HG03060 (cell line): ENCODE measurements around the gene PTPRN.
"Not testable (repeated sequence)": the region's sequence is repeated elsewhere in the genome, so short reads cannot be mapped to it uniquely, and the experiment has no call there.

ENCODE experiments used
- ATAC-seq: cut with Tn5 transposase; IDR thresholded peaks from one replicate; pipeline ENCODE4 v1.9.1; 2021; ENCODE audit warnings: low read depth, moderate number of reproducible peaks; ENCODE audit not compliant: unreplicated experiment

The PTPRN gene

DNA sequence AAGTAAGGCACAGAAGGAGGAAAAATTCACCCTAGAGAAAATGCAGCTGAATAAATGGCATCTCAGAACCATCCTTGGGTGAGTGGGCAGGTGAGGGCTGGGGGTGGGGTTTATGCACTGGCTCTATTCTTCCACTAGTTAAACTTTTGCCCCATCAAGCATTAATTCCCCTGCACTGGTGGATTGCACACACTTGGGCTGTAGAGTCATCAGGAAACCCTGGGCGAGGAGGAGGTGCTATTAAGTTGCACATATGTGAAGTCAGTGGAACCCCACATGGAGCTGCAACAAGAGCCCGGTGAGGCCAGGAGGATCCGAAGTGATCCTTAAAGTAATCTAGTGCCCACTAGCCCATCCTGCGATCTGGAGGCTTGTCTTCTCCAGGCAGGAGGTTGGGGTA, 36.8 kb downstream of the PTPRN start:
- no peak for ATAC-seq

DNA sequence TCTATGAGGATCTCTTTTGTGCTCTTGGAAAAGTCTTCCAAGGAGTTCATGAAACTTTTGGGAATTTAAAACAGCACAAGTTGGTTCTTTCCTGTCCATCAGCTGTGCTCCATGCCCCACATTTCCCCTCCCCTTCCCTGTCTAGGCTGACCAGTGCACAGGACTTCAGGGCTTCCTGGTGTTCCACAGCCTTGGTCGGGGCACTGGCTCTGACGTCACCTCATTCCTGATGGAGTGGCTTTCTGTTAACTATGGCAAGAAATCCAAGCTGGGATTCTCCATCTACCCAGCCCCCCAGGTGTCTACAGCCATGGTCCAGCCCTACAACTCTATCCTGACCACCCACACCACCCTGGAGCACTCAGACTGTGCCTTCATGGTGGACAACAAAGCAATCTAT, 38.2 kb downstream of the PTPRN start:
- no peak for ATAC-seq

DNA sequence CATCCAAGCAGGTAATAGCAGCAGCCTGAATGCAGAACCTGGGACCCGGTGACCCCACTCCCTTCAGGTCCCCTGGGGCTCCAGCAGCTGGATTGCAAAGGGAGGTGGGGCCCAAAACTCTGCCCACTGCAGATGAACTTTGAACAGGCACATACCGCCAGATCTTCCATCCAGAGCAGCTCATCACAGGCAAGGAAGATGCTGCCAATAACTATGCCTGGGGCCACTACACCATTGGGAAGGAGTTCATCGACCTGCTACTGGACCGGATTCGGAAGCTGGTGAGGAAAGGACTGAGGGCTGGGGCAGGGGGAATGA, 39.2 kb downstream of the PTPRN start:
- ATAC-seq, result no peak

DNA sequence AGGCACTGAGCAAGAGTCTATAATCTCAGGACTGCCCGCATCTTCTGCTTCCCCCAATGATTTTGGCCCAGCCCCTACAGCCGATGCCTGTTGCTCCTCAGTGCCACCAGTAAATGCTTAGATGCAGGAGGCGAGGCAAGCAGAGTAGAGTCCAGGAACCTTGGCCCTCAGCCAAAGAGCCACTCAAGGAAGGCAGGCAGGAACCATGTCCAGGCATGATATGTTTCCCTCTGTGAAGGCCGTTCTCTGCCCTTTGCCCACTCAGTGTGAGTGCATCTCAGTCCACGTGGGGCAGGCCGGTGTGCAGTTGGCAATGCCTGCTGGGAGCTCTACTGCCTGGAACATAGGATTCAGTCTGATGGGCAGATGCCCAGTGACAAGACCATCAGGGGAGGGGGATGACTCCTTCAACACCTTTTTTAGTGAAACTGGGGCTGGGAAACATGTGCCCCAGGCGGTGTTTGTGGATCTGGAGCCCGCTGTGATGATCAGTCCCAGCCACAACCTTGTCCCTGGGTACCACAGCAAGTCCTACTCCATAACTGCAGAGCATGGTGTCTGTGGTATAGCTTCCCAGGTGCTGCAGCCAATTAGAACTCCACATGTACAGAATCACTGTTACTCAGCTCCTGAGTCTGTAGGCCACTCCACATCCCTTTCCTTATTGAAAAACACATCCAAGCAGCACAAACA, 39.7 kb downstream of the PTPRN start:
- no peak for ATAC-seq

DNA sequence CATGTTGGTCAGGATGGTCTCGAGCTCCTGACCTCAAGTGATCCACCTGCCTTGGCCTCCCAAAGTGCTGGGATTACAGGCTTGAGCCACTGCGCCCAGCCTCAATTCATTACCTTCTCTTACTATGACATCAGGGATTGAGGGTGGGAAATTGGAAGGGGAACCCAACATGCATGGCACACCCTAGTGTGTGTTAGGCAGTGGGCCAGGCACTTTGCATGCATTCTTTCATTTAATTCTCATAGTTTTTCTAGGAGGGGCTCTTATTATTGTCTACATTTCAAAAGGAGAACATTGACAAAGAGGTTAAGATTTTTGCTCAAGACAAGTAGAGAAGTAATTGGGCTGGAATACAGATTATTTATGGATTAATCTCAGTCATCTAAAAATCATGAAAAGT, 40.9 kb downstream of the PTPRN start:
- no peak for ATAC-seq

DNA sequence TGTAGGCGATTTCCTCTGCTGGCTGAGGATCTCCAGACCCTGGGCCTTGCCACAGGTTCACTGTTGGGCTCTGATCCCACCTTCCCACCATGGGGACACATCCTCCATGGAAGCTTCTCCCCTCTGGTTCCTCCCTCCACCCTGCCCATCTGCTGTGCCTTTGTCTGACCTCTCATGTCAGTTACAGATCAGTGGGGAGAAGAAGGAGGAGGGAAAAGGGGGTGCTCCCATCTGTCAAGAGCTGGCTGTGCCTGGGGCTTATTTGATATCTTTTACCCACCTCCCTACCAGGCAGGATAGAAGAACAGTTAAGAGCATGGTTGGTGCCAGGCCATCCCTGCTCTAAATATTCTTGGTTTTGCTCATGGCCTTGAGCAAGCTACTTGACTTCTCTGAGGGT, 42.3 kb downstream of the PTPRN start:
- ATAC-seq, result no peak

DNA sequence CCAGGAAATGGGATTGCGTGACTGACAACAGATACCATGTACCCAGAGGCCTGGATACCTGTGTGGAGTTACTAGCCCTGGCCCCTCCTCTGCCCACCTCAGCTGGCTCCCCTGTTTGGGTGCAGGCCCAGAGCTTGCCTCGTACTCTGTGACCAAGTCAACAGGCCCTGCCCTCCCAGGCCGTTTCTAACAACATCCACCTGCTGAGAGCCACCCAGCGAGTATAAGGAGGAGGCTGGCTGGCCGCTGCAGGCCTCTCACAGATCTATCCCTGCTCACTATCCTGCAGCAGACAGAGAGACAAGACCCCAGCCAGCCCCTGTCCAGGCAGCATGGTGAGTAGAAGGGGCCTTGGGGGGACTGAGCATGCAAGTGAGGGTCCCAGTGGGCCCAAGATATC, 43.0 kb downstream of the PTPRN start:
- ATAC-seq, result no peak

DNA sequence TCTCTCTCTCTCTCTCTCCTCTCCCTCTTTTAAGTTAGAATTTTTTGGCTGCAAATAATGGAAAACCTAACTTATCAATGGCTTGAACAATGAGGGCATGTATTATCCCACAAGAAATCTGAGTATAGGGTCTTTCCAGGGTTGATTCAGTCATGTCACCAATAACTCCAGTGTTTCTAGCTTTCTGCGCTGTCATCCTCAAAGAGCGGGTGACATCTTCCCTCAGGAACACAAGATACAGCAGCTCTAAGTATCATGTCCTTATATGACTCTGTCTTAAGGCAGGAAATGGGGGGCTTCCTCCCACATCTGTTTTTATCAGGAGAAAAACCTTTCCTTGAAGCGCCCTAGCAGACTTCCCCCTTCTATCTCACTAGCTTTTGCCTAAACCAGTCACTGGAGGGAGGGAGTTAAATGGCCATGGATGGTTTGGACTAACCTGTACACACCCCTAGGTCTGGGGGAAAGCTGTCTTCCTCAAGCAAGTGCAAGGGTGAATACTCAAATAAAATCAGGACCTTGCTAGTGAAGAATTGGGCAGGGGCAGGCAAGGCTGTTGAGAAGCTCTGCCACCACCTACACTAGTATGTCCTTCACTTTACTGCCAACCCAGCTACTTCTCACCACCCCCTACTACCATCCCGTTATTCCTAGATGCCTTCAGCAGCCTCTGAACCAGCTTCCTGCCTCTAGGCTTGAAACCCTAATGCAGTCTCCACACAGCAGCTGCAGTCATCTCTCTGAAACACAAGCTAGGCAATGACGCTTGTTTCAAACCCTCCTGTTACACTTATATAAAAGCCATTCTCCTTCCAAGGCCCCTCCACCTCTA, 48.0 kb downstream of the PTPRN start:
- no peak for ATAC-seq

DNA sequence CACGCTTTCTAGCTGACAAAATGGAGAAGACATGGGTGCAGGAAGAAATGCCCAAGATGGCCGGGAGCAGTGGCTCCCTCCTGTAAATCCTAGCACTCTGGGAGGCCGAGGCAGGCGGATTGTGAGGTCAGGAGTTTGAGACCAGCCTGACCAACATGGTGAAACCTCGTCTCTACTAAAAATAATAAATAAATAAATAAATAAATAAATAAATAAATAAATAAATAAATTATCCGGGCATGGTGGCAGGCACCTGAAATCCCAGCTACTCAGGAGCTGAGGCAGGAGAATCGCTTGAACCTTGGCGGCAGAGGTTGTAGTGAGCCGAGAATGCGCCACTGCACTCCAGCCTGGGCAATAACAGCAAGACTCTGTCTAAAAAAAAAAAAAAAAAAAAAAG, 50.3 kb downstream of the PTPRN start:
- not testable (repeated sequence) for ATAC-seq

DNA sequence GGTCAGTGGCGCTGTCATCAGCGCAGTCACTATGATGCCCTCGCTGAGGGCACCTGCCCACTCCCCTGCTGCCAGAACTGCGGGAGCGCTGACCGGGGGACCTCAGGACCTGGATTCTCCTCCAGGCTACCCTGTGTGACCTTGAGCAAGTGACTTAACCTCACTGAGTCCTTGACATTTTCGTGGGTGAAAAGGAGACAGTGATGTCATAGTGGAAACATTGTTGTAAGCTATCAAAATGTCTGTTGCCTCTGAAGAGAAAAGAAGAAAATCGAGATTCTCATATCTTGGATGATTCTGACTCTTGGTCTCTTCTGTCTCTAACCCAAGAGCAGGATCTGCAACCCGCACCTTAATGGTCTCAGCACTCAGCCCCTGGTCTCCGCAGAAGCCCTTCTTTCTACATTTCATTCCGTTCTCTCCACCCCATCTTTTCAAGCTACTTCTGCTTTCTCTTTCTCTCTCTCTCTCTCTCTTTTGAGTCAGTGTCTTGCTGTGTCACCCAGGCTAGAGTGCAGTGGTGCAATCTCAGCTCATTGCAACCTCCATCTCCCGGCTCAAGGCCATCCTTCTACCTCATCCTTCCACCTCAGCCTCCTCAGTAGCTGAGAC, 54.5 kb downstream of the PTPRN start:
- ATAC-seq, result peak; percentile 30

DNA sequence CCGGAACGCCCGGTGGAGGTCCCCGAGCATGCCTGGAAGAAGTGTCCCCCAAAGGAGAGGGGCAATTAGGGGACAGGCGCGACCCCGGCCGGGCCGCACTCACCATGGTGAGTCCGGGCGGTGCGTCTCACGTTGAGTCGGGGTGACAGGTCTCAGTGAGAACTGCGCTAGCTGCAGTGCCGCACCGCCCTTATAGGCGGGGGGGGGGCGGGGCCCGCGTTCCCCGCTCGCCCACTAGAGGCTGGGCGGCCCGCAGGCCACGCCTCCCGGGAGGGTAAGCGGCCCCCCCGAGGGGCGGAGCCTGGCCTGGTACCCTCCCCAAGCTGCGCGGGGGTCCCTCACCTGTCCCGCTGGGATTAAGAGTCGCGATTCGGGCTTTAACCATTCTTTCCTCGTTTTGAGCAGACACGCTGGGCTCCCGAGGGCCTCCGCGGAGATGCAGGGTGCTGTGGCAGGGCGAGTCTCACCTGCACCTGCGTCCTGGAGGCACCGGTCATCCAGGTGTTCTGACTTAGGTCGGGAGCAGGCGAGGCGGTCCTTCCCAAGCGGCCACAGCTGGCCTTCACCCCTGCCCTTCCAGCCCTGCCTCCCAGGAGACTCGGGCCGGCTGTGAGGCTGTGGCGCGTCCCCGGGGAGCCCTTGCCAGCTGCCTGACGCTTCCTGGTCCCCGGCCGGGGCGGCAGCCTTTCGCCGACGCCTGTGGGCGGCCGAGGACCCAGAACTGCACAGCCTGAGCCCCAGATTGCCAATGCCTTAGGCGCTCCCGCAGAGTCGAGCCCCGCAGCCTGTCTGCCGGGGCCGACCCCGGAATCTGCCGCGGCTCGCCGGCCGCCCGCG, 55.2 kb downstream of the PTPRN start, which contains the start of gene TUBA4A:
TUBA4A (minus strand) TSS at position 166 of the 837 bp plus-strand sequence; CDS start at position 106, 60 bp downstream.
- ATAC-seq, result peak; percentile 22

DNA sequence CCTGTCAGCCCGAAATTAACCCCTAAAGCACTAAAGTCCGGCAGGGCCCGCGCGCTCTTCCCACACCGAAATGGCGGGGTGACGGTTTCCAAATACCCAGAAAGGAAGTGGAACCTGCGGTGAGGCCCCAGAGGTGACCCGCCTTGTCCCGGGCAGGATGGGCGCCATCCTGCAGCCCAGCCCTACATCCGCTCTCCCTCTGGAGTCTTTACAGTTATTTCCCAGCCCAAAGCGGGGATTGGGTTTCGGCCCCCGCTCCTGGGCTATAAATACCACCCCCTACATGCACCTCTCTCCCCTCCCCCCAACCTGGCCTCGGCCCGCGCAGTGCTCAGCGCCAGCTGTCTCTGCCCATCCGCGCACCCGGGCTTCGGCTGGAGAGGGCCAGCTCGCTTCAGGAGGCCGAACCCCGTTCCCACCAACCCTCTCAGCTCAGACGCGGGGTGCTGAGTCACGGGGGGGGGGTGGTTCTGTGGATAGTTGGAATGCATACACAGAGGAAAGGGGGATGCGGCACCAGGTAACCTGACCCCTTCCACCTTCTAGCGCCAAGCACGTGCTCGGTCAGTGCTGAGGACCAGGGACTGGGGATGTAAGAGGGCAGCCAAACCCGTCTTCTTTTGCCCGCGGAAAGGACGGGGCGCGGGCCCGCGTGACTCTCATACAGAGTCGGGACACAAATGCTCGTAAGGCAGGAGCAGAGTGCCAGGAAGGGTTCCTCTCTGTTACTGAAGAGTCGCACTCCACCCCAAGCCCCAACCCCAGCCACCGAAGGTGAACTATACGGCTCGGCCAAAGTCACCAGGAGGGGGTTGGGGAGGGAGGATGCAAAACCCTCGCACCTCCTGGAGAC, 56.1 kb downstream of the PTPRN start, which contains the start of gene TUBA4B:
TUBA4B (plus strand) TSS at position 344 of the 853 bp plus-strand sequence; CDS start at position 509, 165 bp downstream.
- ATAC-seq, result no peak

DNA sequence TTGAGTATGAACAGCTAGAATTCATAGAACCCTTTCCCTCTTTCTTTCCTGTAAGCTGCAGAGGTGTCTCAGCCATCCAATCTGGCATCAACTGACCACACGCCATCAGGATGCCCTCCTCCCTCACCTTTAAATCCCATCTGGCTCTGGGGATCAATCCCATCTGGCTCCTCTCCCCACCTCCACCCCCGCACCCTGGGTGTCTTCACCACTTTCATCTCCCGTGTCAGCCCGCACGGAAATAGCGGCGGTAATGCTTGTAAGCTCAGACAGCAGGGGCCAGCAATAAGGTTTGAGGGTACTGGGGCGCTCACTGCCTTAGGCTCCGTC, 56.7 kb downstream of the PTPRN start:
- ATAC-seq, result no peak

DNA sequence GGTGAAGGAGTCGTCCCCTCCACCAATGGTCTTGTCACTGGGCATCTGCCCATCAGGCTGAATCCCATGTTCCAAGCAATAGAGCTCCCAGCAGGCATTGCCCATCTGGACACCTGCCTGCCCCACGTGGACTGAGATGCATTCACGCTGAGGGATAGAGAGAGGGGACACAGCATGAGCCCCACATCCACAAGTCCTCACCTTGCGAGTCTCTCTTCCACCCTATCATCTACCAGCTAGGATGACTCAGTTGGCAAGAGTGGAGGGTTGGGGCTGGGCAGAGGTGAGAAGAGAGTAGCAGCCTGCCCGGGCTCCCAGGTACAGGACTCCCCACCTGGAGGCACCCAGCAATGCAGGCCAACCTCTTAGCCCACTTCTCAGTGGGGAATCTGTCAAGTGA, 57.1 kb downstream of the PTPRN start:
- ATAC-seq, result no peak

DNA sequence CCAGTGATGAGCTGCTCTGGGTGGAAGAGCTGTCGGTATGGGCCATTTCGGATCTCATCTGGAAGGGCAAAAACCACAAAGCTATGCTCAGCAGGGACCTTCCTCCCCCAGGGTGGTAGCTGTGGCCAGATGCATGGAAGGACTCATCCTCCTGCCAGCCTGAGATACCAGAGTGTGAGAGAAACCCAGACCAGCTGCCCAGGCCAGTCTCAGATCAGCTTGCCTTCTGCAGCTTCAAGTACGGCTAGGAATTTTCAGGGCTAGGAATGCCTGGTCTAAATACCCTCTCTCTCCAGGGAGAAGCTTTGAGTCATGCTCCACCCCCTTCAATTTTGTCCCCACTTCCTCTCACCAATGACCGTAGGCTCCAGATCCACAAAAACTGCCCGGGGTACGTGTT, 57.5 kb downstream of the PTPRN start:
- ATAC-seq, result no peak

DNA sequence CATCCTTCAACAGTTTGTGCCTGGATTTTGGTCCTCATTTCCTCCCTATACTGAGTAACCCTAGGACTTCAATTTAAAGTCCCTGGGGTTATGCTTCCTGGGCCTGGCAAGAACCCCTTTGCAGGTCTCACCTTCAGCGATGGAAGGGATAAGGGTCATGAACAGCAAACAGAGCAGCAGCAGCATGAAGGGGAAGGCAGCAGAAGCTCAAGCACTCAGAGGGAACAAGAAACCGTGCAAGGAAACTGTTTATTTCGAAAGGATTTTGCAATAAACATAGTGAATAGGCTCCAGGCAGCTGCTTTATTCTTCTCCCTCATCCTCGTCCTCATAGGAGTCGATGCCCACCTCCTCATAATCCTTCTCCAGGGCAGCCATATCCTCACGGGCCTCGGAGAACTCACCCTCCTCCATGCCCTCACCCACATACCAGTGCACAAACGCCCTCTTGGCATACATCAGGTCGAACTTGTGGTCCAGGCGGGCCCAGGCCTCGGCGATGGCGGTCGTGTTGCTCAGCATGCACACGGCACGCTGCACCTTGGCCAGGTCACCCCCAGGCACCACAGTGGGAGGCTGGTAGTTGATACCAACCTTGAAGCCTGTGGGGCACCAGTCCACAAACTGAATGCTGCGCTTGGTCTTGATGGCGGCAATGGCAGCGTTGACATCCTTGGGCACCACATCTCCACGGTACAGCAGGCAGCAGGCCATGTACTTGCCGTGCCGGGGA, 59.0 kb downstream of the PTPRN start:
- ATAC-seq, result no peak

DNA sequence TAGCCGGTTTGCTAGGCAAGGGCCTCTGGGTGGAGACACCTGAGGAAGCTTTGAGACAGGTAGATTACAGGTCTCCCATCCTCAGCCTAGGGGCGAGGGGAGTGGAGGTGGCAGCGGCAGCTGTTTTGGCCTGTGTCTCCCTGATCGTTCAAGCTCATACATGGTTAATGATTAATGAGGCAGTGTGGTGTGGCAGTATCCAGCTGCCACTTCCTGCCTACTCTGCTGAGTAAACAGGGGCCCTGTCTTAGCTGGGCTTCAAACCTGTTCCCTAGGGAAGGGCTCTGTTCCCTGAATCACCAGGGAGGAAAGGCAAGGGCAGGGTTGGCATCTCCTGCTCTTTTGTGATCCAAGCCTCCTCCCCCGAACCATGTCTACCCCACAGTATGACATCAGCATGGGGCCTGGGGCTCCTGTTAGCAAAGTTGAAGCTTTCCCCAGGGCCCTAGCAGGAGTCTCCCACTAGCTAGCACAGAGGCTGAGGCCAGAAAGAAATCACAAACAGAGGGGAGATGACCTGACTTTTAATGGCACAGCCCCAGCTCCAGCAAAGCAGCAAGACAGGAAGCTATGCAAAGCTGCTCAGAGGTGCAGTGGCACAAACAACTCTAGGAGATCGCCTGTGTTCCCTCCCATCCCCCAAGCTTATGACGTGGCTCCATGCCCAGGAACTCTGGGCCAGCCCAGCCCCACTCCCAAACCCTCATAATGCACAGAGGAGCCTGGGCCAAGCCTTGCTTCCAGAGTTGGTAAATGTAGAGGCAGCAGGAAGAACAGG, 59.8 kb downstream of the PTPRN start:
- peak; percentile 40 for ATAC-seq

DNA sequence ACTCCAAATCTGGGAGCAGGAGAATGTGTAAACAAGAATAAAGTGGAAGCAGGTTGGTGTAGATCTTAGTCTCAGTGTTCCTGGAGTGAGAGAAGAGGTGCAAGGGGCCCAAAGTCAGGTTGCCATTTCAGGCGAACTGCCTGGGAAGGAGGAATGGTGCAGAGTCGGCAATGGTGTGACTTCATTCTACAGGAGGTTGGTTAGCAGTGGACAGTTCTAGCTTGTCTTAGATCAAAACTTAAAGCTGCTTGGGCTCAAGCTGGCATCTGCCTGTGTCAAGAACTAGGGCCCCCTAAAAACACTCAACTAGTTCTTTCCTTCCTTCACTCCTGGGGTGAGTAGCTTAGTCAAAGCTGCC, 60.4 kb downstream of the PTPRN start:
- no peak for ATAC-seq
